HG03469 (cell line): ENCODE results near the gene DNAJB6.
"Not testable (repeated sequence)": the region's sequence is repeated elsewhere in the genome, so short reads cannot be mapped to it uniquely, and the experiment has no call there.

Source experiments
- ATAC-seq: cut with Tn5 transposase; IDR thresholded peaks from one replicate; pipeline ENCODE4 v1.9.1; 2021; ENCODE audit warnings: mild to moderate bottlenecking, moderate library complexity, moderate number of reproducible peaks; ENCODE audit not compliant: unreplicated experiment

Gene DNAJB6

GRCh38 chr7:157438121-157439025 is 101.6 kb downstream of the DNAJB6 start:
- no peak for ATAC-seq

DNA sequence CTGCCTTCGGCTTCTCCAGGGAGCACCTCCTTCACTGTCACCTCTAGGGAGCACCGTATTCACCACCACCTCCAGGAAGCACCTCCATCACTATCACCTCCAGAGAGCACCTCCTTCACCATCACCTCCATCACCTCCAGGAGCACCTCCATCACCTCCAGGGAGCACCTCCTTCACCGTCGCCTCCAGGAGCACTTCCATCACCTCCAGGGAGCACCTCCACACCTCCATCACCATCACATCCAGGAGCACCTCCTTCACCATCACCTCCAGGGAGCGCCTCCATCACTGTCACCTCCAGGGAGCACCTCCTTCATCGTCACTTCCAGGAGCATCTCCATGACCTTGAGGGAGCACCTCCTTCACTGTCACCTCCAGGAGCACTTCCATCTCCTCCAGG is 102.3 kb downstream of the DNAJB6 start:
- ATAC-seq = no peak

GRCh38 chr7:157439761-157440160 is 103.0 kb downstream of the DNAJB6 start:
- no peak for ATAC-seq

- no peak for ATAC-seq
These were observed 103.7 kb downstream of the DNAJB6 start for GRCh38 chr7:157440346-157441022.

DNA sequence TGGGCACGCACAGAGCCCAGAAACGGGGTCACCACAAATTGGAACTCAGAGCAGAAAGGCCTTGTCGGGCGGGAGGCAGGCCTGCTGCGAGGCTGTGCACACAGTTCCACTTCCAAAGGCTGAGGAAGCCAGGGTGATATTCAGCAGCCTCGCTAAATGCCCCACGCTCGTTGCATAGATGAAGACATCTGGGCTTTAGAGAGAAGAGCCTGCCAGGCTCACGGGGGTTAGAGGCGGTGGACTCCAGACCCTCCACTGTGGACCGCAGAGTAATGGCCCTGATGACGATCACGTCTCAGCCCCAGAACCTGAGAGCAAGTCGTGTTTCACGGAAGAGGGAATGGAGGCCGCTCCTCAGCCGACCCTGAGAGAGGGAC is 104.2 kb downstream of the DNAJB6 start:
- no peak for ATAC-seq

DNA sequence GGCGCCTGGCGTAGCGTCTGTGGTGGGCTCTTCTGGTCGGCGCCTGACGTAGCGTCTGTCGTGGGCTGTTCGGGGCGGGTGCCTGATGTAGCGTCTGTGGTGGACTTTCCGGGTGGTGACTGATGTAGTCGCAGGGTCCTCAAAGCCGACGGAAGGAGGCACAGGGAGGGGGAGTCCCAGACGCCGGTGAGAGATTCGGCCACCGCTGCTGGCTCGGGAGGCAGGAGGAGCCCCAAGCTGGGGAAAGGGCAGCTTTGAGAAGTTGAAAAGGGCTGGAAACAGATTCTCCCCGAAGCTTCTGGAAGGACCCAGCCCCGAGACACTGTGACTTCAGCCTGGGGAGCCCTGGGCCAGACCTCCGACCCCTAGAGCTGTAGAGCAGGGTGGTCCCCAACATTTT is 105.7 kb downstream of the DNAJB6 start:
- ATAC-seq = no peak

- ATAC-seq = no peak
These were observed 106.4 kb downstream of the DNAJB6 start for GRCh38 chr7:157442993-157443831.

DNA sequence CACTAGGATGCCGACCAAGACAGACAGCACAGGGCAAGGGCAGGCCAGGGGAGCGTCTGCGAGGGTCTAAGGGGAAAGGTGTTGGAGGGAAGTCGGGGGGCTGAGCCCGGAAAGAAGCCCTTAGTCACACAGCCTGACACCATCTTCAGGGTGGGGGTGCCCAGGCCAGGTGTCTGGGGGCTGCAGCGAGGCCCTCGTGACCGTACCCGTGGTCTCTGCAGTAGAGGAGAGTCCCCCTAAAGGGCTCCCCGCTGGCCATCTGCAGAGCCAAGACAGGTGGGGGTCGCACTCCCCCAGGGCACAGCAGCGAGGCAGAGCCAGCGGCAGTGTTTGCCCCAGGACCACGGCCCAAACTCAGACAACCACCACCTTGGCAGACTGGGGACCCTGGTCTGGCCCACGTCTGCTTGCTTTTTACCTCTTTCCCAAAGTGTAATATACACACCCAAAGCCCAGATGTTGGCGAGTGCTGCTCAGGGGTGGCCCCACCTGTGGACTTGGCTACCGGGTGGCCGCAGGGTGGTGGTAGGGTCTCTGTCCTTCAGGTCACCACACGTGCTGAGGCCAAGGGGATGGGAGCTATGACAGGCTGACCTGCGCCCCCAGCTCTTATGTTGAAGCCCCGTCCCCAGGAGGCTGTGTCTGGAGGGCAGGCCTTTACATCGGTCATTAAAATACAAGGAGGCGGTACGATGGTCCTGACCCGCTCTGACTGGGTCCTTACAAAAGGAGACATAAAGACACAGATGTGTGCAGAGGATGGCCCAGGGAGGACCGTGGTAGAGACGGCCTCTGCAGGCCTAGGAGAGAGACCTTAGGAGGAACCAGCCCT is 107.4 kb downstream of the DNAJB6 start:
- ATAC-seq = no peak

DNA sequence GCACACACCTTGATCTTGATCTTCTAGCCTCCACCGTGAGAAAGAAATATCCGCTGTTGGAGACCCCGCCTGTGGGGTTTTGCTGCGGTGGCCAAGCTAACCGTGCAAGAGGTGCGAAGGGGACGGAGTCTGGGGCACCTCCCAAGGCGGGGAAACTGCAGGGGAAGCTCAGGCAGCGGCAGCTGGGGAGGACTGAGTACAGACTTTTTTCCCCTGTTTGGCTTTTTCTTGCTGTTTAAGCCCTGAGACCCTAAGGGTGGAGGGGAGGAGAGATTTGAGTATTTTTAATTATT is 108.0 kb downstream of the DNAJB6 start:
- ATAC-seq = no peak

GRCh38 chr7:157445246-157445955 is 108.6 kb downstream of the DNAJB6 start:
- no peak for ATAC-seq

GRCh38 chr7:157445956-157446295 is 109.1 kb downstream of the DNAJB6 start:
- ATAC-seq = no peak

DNA sequence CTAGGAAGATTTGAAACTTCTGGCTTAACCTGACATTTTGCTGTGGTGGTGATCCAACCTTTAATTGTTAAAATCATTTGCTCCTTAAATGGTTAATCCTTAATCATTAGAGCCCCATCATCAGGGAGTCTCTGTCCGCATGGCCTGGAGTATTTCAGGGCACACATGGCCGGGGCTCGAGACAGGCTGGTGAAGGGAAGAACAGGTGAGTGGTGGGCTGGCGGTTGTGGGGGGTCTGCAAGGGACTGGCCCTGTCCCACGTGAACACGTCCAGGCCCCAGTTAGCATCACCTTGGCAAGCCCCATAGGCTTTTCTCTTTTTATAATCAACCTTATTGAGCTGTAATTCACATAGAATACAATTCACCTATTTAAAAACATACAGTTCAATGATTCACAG is 109.5 kb downstream of the DNAJB6 start:
- ATAC-seq = no peak

- not testable (repeated sequence) for ATAC-seq
These were observed 117.2 kb downstream of the DNAJB6 start for GRCh38 chr7:157454003-157454402.

- no peak for ATAC-seq
These were observed 120.8 kb downstream of the DNAJB6 start for GRCh38 chr7:157457355-157458253.

DNA sequence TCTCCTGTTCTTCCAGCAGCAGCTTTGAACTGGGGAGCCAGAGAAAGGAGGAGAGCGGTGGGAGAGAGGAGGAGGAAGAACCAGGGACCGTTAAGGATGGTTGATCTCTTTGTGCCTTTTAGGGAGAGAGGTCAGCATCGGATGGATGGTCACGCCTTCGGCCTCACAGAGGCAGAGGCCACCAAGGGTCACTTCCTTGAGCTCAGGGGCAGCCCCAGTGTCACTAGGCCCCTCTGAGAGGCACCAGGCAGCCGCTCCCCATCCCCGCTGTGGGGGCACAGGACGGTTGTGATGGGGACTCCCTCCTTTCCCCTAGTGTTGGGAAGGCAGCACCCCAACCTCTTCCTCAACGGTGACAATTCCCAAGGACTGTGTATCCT is 121.4 kb downstream of the DNAJB6 start:
- ATAC-seq = no peak

DNA sequence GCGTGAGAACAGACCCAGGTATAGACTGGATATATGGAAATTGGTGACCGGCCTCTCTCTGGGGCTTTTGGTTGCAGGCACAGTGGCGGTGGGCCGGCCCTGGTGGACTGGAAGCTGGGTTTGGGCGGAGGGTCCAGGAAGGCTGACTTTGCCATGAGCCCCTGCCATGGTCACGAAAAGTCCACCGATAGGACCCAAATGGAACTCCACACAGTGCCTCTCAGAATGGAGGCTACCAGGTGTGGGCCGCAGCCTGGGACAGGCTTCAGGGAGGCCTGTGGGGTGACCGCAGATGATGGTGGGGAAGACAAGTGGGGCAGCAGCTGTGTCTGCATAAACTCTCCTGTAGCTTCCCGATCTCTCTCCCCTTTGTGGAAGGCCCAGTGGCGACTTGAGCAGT is 123.2 kb downstream of the DNAJB6 start:
- no peak for ATAC-seq

GRCh38 chr7:157460721-157461120 is 123.9 kb downstream of the DNAJB6 start:
- no peak for ATAC-seq

GRCh38 chr7:157461573-157462418 is 125.0 kb downstream of the DNAJB6 start:
- no peak for ATAC-seq
